CD4-positive, alpha-beta T cell treated with Interleukin-10 for 1 hour (primary cell): ENCODE measurements around the gene RLN3.
"Not testable (repeated sequence)": the region's sequence is repeated elsewhere in the genome, so short reads cannot be mapped to it uniquely, and the experiment has no call there.

Source experiments
- DNase-seq: peaks from one replicate; pipeline ENCODE4 v3.0.0-alpha.2; 2020

RLN3 gene

DNA sequence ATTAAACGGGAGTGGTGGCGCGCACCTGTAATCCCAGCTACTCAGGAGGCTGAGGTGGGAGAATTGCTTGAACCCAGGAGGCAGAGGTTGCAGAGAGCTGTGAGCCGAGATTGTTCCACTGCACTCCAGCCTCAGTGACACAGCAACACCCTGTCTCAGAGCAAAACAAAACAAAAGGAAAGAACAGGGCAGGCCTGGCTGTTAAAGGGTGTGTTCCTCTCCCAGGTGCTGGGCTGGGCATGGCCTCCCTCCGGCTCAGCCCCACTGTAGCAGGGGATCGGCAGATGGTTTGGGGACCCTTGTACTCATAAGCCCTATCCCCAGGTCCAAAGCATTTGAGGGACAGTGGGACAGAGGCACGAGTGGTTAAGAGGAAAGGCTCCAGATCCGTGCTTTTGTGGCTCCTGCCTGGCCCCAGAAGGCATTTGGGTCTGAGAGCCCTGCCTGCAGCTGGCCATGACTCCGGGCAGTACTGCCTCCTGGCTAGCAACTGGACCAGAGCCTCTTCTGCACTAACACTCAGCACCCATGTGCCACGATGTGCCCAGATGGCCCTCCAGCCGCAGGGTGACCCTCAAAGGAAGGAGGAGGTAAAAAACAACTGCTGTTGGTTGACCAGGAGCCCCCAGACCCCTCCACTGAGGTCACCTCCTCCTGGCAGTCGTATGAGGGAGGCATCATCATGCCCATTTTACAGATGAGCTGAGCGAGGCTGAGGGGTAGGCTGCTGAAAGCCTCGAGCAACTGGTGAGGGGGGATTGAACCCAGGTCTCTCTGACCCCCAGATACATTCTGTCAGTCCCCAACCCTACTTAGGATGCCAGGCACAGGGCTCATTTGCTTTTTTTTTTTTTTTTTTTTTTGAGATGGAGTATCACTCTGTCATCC is 31.8 kb upstream of the RLN3 start:
- DNase-seq = no peak

- DNase-seq = no peak
These were observed 30.9 kb upstream of the RLN3 start for GRCh38 chr19:13996928-13997630.

- no peak for DNase-seq
These were observed 30.4 kb upstream of the RLN3 start for GRCh38 chr19:13997631-13997962.

- DNase-seq = no peak
These were observed 29.5 kb upstream of the RLN3 start for GRCh38 chr19:13998426-13998825.

DNA sequence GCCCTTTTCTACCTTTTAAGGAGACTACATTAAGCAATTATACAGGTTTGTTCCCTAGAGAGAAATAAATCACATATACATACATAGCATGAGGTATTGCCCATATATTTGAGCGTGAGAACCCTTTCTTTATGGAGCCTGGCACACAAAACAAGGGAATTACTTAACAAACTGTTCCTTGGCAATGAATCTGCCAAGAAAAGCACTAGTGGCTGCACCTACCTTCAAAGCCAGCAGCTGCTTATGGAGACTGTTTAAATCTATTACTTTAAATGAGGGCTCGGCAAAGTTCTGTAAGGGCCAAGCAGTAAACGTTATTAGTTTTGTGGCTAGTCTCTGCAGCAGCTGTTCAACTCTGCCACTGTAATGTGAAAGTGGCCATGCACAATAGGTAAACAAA is 28.9 kb upstream of the RLN3 start:
- DNase-seq = no peak

DNA sequence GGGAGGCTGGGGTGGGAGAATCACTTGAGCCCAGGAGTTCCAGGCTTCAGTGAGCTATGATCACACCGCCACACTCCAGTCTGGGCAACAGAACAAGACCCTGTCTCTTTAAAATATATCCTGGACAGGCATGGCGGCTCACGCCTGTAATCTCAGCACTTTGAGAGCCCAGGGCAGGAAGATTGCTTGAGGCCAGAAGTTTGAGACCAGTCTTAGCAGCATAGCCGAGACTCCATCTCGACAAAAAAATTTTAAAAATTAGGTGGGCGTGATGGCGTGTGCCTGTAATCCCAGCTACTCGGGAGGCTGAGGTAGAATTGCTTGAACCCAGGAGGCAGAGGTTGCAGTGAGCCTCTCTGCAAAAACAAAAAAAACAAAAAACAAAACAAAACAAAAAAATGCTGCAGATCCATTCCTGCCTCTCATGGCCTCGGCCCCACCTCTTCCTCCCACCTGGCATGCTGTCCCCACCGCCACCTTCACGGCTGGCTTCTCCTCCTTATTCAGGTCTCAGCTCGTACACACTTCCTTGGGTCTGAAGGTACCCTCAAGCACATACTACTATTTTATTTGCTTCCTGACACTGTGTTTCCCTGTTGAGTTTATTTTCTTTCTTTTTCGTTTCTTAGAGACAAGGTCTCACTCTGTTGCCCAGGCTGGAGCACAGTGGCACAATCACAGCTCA is 27.1 kb upstream of the RLN3 start:
- DNase-seq = no peak

DNA sequence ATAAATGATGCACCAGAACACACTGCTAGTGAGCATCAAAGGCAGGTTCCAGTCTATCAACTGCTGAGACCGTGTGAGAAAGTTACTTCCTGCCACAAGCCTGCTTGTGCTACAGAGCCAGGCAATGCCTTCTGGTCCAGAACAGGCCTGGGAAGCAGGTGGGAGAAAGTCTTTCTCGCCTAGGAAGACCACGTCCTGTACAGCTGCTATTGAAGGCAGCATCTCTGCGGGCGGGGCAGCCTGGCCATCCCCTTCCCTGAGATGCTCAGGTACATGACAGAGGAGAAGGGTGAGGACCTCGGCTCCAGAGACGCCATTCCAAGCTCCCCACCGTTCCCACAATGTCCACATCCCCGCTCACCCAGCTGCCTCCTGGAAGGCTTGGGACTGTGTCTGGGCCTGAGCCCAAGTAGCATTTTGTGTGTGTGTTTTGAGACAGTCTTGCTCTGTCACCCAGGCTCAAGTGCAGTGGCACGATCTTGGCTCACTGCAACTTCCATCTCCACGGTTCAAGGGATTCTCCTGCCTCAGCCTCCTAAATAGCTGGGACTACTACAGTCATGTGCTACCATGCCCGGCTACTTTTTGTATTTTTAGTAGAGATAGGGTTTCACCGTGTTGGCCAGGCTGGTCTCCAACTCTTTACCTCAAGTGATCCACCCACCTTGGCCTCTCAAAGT is 25.2 kb upstream of the RLN3 start:
- DNase-seq = peak; percentile 67

DNA sequence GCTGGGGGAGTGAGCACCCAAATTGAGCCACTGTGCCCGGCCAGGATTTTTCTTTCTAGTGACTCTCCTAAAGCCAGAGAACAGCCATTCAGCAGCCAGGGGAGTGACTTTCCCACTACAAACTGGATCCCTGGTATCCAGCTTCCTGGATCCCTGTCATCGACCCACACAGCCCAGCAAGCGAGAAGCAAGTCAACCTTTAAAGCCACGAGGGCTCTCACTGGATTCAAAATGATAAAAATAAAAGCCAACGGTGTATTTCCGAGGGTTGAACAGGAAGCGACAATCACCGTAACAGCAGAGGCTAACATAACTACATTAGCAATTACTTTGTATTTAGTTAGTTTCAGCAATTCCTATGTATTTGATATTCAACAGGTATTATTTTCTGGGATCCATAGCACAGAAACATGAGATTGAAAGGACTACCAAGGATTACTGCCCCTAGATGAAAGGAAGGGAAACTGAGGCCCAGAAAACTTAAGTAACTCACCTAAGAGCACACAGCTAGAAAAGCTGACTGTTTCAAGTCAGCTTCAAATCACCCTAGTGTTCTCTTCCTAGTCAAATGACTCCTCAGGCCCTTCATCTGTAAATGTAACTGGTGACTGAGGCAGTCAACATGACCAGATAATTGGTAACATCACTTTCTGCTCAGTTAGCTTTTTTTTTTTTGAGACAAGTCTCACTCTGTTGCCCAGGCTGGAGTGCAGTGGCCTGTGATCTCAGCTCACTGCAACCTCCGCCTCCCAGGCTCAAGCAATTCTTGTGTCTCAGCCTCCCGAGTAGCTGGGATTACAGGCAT is 24.5 kb upstream of the RLN3 start:
- peak; percentile 57 for DNase-seq

DNA sequence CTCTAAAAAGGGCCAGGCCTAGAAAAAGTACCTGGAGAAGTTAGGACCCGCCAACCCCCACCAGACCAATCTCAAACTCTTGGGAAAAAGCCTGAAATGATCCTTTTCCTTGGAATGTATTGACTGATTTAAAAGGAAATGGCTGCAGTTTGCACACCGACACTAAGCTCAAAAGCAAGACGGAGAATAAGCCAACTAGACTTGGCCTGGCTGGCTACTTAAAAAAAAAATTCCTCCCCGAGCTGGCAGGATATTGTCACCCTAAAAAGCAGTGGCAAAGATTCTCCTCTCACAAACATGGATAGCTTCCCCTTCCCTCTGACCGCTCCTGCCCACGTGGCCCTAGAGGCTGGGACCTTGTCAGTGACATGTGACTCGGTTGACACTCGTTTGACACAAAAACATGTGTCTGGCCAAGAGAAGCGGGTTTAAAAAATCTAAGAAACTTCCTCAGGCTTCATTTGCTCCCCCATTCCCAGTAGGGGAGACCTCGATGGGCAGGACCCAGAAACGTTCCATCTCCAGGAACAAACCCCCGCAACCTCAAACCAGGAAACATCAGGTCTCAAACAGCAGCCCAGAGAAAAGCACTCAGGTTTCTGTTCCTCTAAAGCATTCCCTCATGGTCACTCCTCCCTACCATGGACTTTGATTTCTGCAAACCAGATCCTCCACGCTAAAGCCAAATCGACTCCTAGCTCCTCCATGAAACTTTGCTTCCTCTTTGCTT is 23.2 kb upstream of the RLN3 start:
- peak; percentile 25 for DNase-seq

DNA sequence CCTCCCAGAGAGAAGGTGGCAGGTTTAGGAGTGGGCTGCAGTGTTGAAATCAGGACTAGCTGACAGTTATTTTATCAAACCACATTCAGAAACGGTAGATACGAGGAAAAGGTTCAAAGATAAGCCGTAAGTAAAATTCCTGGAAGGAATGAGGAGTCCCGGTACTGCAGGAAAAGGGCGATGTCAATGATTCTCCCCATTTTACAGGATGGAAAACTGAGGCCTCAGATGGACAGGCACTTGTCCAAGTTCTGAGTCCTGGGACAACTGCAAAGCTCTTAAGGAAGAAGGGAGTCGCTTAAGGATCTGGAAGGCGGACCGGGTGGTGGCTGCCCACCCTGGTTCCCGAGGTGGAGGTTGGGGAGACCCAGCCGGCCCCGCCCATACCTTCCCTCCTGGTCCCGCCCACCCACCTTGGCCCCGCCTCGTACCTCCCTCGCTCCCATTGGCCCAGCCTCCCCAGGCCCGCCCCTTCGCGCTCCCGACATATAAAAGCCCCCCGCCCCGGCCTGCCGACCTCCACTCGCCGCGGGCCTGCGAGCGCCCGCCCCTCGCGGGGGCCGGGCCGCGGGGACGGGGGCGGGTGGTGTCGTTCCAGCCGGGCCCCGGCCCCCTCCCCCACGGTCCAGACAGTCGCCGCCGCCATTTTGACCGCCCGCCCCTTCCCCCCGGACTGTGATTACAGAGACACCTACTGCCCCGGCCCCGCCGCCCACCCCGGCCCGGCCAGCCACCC is 22.4 kb upstream of the RLN3 start:
- peak; percentile 96 for DNase-seq

- DNase-seq = peak; percentile 100
These were observed 21.7 kb upstream of the RLN3 start, which contains the start of gene RFX1 for GRCh38 chr19:14006085-14006765. TSS of gene RFX1 (minus strand) at chr19:14006320. CDS start at chr19:13993843, 12,477 bp downstream.

DNA sequence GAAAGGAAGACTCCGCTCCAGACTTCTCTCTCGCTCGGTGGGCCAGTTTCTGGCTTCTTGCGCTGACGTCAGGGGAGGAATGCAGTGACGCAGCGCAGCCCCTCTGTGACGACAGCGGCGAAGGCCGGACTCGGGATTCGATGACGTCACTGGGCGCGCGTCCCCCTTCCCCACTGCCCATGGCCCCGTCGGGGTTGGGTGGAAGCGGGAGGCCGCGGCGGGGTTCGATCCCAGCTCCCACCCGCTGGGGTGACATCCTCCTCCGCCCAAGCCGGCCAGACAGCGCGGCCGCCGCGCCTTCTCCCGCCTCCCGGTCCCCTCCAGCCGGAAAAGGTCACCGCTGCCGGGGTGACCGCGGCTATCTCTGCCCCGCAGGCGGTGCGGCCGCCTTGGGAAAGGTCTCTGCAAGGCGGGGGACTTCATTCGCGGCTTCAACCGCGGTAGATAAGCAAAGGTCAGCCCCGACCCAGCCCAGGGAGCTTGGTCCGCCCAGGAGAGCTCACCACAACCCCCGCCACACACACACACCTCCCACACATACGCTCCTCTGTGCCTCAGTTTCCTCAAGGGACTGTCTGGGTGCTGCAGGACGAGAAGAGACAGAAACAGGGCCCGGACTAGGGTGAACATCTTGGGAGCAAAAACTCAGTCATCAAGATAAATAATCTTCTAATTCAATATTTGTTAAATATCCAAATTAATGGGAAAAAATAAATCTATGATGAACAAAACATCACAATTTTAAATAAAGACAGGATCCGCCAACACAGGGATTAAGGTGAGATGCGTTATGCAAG is 21.0 kb upstream of the RLN3 start:
- no peak for DNase-seq

DNA sequence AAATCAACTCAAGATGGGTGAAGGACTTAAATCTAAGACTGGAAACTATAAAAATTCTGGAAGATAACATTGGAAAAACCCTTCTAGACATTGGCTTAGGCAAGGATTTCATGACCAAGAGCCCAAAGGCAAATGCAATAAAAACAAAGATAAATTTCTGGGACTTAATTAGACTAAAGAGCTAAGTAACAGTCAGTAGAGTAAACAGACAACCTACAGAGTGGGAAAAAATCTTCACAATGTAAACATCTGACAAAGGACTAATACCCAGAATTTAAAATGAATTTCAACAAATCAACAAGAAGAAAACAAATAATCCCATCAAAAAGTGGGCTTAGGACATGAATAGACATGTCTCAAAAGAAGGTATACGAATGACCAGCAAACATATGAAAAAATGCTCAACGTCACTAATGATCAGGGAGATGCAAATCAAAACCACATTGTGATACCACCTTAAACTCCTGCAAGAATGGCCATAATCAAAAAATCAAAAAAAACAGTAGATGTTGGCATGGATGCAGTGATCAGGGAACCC is 15.5 kb upstream of the RLN3 start:
- no peak for DNase-seq

DNA sequence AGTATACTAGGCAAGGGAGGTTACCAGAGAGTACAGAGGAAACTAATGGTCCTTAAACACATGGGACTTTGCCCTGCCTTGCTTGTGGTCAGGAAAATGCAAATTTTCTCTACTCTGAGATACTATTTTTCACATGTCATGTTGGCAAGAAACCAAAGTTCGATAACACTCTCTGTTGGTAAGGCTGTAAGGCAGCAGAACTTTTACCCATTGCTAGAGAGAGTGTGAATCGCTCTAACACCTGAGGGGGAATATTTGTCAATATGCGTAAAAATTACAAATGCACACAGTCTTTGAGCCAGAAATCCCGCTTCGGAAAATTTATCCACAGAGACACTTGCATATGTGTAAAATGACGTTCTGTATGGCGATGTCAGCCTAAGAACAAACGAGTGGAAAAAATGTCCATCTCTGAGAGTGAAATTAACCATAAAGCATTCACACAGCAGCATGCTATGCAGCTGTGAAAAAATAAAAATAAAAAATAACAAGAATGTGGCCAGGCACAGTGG is 12.4 kb upstream of the RLN3 start:
- DNase-seq = no peak

DNA sequence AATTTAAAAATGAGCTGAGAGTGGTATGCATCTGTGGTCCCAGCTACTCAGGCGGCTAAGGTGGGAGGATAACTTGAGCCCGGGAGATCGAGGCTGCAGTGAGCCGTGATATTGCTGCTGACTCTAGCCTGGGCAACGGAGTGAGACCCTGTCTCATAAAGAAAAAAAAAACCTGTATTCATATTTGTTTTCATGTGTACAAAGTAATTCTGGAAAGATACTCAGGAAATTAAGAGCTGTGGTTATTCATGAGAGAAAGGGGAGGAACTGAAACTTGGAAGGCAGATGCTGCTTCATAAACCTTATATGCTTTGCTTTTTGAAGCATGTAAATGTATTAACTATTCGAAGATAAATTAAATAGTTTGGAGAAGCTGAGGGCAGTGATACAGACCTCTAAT is 8.8 kb upstream of the RLN3 start:
- DNase-seq = no peak

- DNase-seq = not testable (repeated sequence)
These were observed 8.2 kb upstream of the RLN3 start for GRCh38 chr19:14019739-14020138.

DNA sequence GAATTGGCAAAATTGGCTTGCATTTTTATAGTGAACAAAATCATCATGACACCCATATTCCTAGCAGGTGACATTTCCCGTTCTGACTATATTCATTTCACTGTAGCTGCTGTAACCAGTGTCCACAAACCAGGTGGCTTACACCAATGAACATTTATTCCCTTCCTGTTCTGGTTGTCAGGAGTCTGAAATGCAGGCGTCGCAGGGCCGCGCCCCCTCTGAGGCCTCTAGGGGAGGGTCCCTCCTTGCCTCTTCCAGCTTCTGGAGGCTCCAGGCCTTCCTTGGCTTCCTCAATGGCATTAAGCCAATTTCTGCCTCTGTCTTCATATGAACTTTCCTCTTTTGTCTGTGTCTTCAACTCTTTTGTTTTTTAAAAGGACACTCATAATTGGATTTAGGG is 6.5 kb upstream of the RLN3 start:
- DNase-seq = no peak

DNA sequence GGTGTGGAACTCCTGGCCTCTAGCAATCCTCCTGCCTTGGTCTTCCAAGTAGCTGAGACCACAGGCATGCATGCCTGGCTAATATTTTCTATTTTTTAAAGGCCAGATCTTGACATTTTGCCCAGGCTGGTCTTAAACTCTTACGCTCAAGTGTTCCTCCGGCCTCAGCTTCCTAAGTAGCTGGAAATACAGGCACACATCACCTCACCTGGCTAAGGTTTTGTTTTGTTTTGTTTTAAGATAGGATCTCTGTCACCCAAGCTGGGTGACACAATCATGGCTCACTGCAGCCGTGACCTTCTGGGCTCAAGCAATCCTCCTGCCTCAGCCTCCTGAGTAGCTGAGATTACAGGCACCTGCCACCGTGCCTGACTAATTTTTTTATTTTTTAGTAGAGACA is 5.5 kb upstream of the RLN3 start:
- no peak for DNase-seq
